ENCODE measurements around the gene CEP350. TPM values are rescaled to one million over a fixed set of nuclear protein-coding genes. Genes with fewer than 3 reads are reported as not detected.

CEP350 gene
- total and polyA plus RNA-seq, 2 of the 4 experiments (the other 2 are of a cell fraction): 5.0 to 36.4 TPM

DNA sequence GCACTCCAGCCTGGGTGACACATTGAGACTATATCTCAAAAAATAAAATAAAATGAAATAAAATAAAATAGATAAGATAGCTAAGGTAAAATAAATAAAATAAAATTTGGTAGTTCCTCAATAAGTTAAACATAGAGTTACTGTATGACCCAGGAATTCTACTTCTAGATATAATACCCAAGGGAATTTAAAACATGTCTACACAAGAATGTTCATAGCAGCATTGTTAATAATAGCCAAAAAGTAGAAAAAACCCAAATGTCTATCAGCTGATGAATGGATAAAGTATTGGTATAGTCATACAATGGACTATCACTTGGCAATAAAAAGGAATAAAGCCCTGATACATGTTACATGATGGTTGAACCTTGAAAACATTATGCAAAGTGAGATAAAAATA is 47.8 kb downstream of the CEP350 start:
- peak; percentile 4 for DNase-seq
- TF ChIP-seq, protein P1, sequence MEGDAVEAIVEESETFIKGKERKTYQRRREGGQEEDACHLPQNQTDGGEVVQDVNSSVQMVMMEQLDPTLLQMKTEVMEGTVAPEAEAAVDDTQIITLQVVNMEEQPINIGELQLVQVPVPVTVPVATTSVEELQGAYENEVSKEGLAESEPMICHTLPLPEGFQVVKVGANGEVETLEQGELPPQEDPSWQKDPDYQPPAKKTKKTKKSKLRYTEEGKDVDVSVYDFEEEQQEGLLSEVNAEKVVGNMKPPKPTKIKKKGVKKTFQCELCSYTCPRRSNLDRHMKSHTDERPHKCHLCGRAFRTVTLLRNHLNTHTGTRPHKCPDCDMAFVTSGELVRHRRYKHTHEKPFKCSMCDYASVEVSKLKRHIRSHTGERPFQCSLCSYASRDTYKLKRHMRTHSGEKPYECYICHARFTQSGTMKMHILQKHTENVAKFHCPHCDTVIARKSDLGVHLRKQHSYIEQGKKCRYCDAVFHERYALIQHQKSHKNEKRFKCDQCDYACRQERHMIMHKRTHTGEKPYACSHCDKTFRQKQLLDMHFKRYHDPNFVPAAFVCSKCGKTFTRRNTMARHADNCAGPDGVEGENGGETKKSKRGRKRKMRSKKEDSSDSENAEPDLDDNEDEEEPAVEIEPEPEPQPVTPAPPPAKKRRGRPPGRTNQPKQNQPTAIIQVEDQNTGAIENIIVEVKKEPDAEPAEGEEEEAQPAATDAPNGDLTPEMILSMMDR (conservative IDR thresholded peaks at IDR 0.05; ENCODE audit: low read depth, low read length): no peak
- TF ChIP-seq RCOR1 (IDR thresholded peaks at IDR 0.05; ENCODE audit: insufficient replicate concordance, low read length) (no peak), MAZ (IDR thresholded peaks at IDR 0.05; ENCODE audit: borderline replicate concordance, low read depth, low read length) (no peak), MAFK (IDR thresholded peaks at IDR 0.05; ENCODE audit: low read depth, low read length) (no peak), CHD1 (IDR thresholded peaks at IDR 0.05; ENCODE audit: low read depth, low read length) (no peak), RAD21 (IDR thresholded peaks at IDR 0.05; ENCODE audit: low read length) (no peak), BHLHE40 (IDR thresholded peaks at IDR 0.05; ENCODE audit: low read depth, low read length) (no peak), CEBPB (IDR thresholded peaks at IDR 0.05; ENCODE audit: low read depth, low read length) (no peak), NFE2L2 (IDR thresholded peaks at IDR 0.05; ENCODE audit: low read depth, low read length) (no peak), SMC3 (IDR thresholded peaks at IDR 0.05; ENCODE audit: low read depth, low read length) (no peak)
- Histone ChIP-seq H2AK9ac (replicated peaks; ENCODE audit: low read depth, low read length, poor library complexity) (no peak overlapping the region), H3K27ac (ENCODE audit: insufficient read depth, low read length) (no peak overlapping the region), H3K4me3 (ENCODE audit: insufficient read depth, low read depth, low read length) (no peak overlapping the region), H2BK5ac (ENCODE audit: low read depth, low read length, poor library complexity, severe bottlenecking) (peak overlapping the region; percentile 34), H3K56ac (ENCODE audit: extremely low read depth, insufficient read depth, low read length) (no peak overlapping the region), H3K9me3 (ENCODE audit: control insufficient read depth, insufficient read depth, low read length) (peaks cover 3% of the 10 kb centered on the region), H4K91ac (ENCODE audit: insufficient read depth, low read depth, low read length) (no peak overlapping the region), H4K5ac (ENCODE audit: low read depth, low read length) (no peak overlapping the region), H3K27me3 (ENCODE audit: control insufficient read depth, insufficient read depth, low read length) (no peaks in the 10 kb centered on the region), H3K18ac (ENCODE audit: low read depth, low read length) (no peak overlapping the region), H3K4ac (ENCODE audit: low read depth, low read length) (no peak overlapping the region), H3K9ac (ENCODE audit: low read depth, low read length) (no peak overlapping the region), H2BK20ac (ENCODE audit: low read depth, low read length) (no peak overlapping the region), H4K8ac (ENCODE audit: low read depth in 2 of 2, low read length in 2 of 2) (no peak overlapping the region), H3K9me1 (ENCODE audit: insufficient read depth, low read length) (no peaks in the 10 kb centered on the region), H3K4me2 (ENCODE audit: low read depth, low read length) (no peak overlapping the region), H3K23ac (ENCODE audit: low read depth, low read length) (no peak overlapping the region), H3K4me1 (ENCODE audit: control insufficient read depth, insufficient read depth, low read length) (peaks cover 3% of the 10 kb centered on the region; the same call in 1 of the 2 replicates), H2BK15ac (ENCODE audit: low read depth, low read length) (no peak overlapping the region), H2BK120ac (ENCODE audit: low read depth, low read length) (no peak overlapping the region), H2AFZ (replicated peaks; ENCODE audit: low read length, poor library complexity) (no peak overlapping the region), H4K20me1 (ENCODE audit: insufficient read depth, low read length) (no peaks in the 10 kb centered on the region; the same call in 1 of the 2 replicates), H3K79me1 (ENCODE audit: low read depth in 1 of 2, low read length in 2 of 2) (peaks cover 5 to 13% of the 10 kb centered on the region in 2 experiments; a peak in 2 of 4 replicates), H2AK5ac (ENCODE audit: low read depth, low read length) (no peak overlapping the region), H3K14ac (replicated peaks; ENCODE audit: low read depth, low read length) (no peak overlapping the region), H3K36me3 (ENCODE audit: control insufficient read depth, insufficient read depth, low read length) (peaks cover 6% of the 10 kb centered on the region)
- no TSS peak for BruUV-seq (replicated peaks)
- ATAC-seq (ENCODE audit: low read depth): peak; percentile 66
- in situ Hi-C loops (cut with MboI; ENCODE audit: low sequenced_read_pairs): no loop called here
- ChIA-PET POLR2A (ENCODE audit: unreplicated experiment) (no interaction called here), CTCF (no interaction called here)
- dilution Hi-C loops (cut with HindIII; ENCODE audit: low sequenced_read_pairs, unreplicated experiment): no loop called here
- intact Hi-C loops (cut with micrococcal nuclease): loop anchor here (5.0 kb wide), 1 partner anchor 35 kb away; no protein-coding TSS in a partner anchor
